NCI-H2107 (cell line): ENCODE data around the gene FBXO44.
A peak's percentile ranks its signal among the peaks of the same experiment; 100 is the strongest.
"Not testable (repeated sequence)": the region's sequence is repeated elsewhere in the genome, so short reads cannot be mapped to it uniquely, and the experiment has no call there.

Experiments
- DNase-seq: peaks from one replicate; lab custom pipeline; 2025; lab: John Stamatoyannopoulos, UW

Gene FBXO44, protein sequence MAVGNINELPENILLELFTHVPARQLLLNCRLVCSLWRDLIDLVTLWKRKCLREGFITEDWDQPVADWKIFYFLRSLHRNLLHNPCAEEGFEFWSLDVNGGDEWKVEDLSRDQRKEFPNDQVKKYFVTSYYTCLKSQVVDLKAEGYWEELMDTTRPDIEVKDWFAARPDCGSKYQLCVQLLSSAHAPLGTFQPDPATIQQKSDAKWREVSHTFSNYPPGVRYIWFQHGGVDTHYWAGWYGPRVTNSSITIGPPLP

DNA sequence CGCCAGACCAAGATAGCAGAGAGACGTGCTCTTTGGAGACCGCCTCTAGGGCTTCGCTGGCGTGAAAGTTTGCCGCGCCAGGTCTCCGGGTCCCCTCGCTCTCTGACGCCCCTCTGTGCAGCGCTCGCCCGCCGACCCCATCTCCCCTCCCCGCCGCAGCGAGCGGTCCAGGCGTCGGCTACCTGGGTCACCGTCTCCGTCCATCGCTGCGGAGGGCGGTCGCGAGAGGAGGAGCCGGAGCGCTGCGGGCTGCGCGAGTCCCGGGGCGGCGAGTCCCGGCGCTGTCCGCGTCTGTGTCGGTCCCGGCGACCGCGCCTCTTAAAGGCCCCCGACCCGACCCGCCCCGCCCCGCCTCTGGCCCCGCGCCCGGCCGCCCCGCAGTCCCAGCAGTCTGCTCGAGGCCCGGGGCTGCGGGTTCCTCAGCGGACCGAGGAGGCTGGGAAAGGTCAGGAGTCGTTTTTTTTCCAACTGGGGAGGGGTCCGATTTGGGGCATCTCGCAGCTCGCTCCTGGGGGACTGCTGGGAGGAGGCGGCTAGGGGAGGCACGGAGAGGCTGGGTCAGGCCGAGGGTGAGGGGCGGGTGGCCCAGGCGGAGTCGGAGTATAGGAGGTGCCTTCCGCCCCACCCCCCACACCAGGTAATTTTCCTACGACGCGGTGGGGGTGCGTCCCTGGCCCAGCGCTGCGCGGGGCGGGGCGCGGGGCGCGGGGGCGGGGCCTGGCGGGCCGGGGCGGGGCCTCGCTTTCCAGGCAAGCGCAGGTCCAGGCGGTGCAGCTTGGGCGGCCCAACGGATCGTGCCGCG, at the start of gene FBXO44, which contains the start of gene FBXO2:
FBXO44 (plus strand) TSS at position 741 of the 802 bp plus-strand sequence. CDS start 959 bp downstream, outside the sequence.
FBXO2 (minus strand) TSS at position 293 of the 802 bp plus-strand sequence; CDS start at position 204, 89 bp downstream.
- no peak for DNase-seq

DNA sequence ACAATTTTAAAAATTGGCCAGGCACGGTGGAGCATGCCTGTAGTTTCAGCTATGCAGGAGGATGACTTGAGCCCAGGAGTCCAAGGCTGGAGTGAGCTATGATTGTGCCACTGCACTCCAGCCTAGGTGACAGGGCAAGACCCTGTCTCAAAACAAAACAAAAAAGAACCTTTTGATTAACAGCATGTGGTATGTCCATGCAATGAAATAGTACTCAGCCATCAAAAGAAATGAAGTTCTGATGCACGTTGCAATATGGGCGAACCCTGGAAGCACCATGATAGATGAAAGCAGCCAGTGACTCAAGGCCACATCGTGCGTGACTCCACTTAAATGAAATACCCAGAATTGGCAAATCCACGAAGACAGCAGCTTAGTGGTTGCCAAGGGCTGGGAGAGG, 47.9 kb upstream of the FBXO44 start:
- no peak for DNase-seq

DNA sequence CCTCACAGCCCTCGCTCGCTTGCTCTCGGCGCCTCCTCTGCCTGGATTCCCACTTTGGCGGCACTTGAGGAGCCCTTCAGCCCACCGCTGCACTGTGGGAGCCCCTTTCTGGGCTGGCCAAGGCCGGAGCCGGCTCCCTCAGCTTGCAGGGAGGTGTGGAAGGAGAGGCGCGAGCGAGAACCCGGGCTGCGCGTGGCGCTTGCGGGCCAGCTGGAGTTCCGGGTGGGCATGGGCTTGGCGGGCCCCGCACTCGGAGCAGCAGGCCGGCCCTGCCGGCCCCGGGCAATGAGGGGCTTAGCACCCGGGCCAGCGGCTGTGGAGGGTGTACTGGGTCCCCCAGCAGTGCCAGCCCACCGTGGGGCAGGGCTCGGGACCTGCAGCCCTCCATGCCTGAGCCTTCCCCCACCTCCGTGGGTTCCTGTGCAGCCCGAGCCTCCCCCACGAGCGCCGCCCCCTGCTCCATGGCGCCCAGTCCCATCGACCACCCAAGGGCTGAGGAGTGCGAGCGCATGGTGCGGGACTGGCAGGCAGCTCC, 46.0 kb upstream of the FBXO44 start:
- DNase-seq = not testable (repeated sequence)

DNA sequence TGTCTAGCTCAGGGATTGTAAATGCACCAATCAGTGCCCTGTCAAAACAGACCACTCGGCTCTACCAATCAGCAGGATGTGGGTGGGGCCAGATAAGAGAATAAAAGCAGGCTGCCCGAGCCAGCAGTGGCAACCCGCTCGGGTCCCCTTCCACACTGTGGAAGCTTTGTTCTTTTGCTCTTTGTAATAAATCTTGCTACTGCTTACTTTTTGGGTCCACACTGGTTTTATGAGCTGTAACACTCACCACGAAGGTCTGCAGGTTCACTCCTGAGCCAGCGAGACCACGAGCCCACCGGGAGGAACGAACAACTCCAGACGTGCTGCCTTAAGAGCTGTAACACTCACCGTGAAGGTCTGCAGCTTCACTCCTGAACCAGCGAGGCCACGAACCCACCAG, 45.3 kb upstream of the FBXO44 start:
- not testable (repeated sequence) for DNase-seq

DNA sequence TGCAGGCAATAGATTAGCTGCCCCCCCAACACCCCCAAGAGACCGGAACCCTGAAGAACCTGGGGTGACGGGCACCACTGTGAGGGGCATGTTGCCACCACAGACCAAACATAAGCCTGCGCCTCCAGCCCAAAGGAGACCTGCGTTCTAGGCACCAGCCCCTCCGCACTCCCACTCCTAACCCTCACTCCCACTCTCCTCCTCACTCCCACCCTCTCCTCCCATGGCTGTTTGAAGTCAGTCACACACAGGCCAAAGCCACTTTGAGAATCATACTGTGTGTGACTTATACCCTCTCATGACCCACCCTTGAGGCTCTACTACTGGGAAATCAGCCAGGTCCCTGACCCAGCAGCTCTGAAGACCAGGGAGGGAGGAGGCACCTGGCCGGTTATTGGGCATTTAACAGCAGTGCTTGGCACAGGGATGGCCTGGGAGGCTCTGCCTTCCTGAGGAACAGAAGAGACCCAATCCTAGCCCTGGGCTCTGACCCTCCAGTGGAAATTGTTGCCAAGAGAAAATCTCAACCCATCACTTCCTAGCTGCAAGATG, 44.0 kb upstream of the FBXO44 start:
- DNase-seq = no peak

DNA sequence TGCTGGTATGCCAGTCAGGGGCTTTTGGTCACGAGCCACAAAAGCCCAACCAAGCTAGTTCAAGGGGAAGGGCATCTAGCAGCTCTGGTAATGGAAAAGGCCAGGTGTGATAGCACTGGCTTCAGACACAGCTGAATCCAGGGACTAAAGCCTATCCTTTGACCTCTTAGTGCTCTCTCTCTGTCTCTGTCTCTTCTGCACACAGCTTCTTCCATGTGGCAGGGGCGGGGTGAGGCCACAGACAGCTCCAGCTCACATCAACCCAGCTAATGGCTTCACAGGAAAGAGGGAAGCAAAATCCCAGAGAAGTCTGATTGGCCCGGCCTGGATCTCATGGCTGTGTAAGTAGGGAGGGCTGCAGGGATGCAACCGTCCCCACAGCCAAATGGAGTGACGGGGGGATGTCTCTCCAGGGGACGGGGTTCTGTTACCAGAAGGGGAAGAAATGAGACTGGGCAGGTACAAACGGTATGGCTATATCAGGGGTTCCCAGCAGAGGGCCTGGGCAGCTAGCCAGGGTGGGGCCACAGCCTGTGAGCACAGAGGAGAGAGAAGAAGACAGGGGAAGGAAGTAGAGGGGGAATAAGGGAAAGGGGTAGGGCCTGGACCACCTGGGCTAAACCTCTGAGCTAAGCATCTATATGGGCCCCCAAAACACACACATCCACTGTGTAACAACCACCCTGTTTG, 42.9 kb upstream of the FBXO44 start:
- no peak for DNase-seq

DNA sequence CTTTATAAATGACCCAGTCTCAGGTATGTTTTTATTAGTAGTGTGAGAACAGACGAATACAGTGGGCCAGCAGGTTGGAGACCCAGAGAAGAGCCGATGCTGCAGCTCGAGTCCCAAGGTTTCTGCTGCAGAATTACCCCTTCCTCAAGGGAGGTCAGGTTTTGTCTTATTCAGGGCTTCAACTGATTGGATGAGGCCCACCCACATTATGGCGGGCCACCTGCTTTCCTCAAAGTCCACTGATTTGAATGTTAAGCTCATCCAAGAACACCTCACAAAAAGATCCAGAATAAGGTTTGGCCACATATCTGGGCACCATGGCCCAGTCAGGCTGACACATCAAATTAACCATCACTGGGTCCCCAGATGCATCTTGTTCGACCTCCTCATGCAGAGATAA, 41.3 kb upstream of the FBXO44 start:
- no peak for DNase-seq

DNA sequence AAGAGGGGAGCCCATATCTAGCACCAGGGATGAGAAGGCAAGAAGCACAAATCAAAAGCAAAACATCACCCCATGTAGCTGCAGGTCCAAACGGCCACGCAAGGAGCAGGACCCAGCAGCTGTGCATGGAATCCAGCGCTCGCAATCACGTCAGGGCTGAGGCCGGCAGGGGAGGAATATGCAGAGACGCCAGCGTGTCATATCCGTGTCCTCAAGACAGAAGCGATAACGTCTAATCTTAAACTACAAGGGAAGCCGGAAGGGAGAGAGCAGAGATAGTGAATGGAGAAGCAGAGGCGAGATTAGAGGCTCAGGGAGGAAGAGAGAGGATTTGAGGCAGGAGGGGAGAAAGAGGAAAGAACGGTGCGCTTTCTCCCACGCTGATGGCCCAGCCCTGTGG, 39.6 kb upstream of the FBXO44 start:
- no peak for DNase-seq

DNA sequence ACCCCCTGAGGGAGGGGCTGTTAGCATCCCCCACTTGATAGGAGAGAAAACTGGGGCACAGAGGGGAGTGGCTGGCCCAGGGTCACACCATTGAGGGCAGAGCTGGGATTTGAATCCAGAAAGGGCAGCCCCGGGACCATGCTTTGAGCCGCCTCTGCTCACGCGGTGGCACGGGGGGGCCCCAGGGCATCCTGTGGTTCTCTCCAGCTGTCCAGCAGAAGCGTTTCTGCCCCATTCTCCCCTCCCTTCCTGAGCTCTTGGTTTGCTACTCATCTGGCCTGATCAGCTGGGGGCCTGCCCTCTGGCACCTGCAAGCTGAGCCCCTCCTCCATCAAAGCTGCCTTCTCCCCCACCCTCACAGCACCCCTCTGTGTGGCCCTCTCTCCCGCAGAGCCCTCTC, 37.9 kb upstream of the FBXO44 start:
- no peak for DNase-seq

DNA sequence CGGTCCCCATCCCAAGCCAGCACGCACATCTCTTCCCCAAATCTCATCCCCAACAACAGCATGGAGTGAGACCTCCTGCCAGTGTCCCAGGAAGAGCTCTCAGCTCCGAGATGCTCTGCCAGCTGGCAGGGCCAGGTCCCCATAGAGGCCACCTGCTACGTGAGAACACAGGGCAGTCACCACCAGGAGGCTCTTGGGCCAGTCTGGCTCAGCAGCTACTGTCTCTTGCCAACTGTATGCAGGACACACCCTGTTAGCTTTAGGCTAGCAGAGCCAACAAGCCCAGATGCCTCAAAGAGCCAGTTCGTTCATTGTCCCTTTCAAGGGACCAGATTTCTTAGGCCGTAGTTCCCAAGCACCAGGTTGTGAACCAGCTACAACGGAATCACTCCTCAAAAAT, 37.4 kb upstream of the FBXO44 start:
- DNase-seq = no peak

DNA sequence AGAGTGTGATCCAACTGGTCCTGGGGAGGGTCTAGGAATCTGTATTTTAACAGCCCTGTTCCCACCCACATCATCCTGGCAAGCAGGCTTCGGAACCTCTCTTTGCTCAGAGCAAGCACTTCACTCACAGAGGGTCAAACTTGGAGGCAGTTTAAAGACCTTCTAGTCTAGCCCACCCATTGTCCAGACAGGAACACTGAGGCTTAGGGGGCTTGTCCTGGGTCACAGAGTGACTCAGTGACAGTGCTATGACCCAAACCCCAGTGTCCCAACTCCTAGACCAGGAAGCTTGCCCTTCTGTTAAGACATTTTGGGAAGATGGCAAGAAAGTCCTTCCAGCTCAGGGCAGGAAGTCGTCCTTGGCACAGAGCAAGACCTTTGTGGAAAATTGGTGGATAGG, 36.9 kb upstream of the FBXO44 start:
- DNase-seq = no peak

DNA sequence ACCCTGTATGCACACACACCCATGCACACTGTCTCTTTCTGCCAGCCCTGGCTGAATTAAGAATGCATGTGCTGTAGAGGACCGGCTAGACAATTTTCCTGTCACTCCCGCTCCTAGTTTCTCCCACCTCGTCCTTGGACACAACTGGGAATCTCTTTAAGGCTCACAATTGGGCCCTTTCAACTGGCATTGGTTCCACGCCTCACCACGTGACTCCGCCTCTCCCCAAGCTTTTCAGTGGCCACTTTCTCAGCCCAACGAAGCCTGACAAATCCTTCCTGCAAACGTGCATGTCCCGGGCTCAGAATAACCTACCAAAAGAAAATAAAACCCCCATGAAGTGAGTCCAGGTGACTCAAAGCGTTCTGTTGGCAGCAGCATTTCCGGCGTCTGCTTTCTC, 34.3 kb upstream of the FBXO44 start:
- no peak for DNase-seq

DNA sequence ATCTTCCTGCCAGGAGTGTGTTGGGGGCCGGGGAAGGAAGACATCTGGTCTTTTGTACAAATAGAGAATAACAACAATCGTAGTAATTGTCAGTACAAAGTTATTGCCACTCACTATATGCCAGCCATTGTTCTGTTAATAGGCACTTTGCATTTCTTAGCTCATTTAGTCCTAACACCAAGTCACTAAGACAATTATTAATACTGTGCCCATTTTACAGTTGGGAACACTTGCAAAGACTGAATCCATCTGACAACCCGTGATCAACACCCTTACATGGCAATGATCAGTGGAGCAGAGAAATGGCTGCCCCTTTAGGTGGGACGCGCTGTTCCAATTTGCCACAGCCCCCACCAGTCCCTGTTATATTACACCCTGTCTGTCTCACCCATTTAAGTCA, 33.8 kb upstream of the FBXO44 start:
- no peak for DNase-seq

DNA sequence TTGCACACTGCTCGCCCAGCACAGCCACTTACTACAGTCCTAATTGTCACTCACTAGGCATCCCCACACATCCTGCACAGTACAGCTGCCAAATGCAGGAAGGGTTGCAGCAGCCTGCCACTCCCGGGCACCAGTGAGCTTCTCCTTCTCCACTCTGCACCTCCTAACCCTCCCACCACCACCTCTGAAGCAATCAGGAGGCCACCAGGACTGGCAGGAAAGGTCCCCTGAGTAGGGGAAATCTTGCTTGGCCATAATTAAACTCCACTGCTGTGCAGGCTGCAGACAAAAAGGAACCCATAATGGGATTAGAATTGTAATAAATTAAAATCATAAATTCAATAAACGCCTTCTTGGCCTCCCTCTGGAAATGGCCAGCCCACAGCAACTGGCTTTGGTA, 32.3 kb upstream of the FBXO44 start:
- no peak for DNase-seq

DNA sequence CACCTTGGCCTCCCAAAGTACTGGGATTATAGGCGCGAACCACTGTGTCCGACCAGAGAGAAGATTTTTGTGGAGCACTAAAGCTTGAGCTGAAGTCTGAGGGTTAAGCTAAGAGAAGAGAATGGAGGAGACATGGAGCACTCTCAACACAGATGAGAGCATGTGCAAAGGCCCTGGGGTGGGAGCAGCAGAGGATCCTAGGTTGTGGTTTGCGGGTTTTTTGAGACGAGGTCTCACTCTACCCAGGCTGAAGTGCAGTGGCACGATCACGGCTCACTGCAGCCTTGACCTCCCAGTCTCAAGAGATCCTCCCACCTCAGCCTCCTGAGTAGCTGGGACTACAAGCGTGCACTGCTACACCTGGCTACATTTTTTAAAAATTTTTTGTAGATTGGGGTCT, 31.0 kb upstream of the FBXO44 start:
- DNase-seq = no peak

DNA sequence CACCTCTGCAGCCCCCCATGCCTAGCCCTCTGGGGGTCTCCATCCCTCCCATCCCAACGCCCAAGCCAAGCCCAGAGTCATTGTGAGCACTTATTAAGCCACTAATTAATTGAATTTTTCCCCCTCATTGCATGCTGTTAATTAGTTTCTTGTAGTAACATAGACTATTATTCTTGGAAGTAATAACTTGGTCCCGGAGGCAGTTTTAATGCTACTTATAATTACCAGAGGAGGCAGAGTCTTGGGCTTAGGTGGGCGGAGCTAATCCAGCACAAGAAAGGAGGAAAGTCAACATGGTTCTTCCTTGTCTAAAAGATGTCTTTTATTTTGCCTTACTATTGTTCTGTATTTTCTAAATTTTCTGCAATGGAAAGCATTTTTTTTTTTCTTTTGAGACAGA, 28.1 kb upstream of the FBXO44 start:
- DNase-seq = no peak

DNA sequence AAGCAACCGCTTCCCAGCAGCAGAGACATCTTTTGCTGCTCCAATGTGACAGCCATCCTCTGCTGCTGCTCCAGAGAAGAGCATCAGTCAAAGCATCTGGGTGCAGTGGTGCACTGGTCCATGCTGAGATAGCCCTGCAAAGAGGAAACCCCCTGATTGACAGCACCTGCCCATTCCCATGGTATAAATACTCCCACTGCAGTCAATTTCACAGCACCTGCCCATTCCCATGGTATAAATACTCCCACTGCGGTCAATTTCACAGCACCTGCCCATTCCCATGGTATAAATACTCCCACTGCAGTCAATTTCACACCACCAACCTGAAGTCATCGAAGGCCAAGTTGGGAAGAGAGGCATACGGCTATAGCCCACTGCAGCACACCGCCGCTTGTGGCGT, 25.9 kb upstream of the FBXO44 start:
- no peak for DNase-seq

DNA sequence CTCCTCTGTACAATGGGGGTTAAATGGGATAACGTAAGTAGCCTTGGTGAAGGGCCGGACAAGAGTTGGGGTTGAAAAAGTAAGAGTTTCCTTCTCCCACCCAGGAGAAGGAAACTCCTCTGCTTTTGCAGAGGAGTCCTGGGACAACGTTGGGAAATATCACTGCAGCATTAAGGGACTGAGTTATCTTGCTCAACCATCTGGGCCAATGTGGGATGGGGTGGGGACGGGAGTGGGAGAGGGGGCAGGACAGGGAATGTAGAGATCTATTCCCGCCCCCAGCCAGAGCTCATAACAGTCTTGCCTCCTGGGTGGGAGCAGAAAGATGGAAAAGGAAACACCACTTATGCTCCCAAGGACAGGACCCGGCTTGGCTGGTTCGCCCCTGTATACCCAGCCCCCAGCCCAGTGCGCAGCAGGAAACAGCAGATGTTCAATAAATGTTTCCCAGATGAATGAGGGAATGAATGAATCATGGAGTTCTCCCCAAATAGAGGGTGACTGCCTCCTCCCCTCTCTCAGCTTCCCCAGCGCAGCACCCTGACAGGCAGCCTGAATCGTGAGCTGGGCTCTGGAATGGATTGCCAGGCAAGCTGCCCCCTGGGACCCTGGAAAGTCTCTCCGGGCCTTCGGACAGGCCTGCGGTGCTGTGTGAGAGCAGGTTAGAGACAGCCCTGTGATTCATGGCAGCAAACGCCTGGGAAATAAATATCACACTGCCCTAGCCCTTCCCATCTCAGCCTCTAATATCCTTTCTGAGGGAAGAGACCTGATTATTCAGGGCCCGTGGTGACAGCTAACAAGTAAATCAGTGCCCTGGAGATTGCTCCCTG, 25.3 kb upstream of the FBXO44 start:
- DNase-seq = no peak

DNA sequence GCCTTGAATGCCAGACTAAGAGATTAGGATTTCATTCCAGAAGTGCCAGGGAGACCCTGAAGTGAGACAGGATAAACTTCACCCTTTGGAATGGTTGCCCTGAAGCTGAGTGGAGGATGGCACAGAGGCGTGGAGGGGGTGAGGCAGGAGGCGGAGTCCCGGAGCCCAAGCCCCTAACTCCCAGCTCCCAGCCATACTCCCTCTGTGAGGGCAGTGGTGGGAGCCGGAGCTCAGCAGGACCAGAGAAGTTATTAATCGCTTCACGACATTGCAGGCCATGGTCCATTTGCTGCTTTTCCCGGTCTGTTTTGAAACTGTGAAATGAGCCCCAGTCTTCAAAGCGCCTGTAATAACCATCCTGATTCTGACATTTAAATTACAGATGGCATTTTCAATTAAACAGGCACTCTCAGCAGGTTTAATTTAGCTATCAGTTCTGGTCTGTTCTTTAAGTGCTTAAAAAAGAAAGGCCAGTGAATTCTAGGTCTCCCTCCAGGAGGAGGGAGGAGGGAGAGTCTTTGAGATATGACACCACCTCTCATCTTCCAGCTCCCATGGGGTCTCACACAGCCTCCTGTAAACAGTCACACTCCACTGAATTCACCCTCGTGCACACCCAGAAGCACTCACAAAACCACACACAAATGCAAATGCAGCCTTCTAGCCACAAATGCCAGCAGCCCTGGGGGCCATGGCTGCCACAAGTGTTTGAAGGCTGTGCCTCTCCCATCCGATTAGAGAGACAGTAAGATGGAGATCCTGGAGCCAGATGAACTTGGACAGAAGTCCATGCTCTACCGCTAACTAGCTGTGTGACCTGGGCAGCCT, 20.1 kb upstream of the FBXO44 start:
- DNase-seq = peak; percentile 61

DNA sequence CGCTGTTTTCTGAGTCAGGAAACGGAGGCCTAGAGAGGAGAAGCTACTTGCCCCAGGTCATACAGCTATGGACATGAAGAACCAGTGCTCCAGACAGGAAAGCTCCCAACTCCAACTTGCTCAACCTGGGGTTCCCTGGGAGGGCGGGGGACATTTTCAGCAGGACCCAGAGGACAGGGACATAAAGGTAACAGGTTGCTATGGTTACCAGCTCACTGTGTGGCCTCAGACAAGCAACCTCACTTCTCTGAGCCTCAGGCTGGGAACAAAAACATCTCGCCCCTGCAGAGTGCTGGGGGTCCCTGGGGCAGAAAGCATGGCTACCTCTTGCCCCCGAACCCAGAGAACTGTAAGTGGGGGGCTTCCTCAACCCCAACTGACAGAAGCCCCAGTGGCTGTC, 16.6 kb upstream of the FBXO44 start:
- DNase-seq = no peak

DNA sequence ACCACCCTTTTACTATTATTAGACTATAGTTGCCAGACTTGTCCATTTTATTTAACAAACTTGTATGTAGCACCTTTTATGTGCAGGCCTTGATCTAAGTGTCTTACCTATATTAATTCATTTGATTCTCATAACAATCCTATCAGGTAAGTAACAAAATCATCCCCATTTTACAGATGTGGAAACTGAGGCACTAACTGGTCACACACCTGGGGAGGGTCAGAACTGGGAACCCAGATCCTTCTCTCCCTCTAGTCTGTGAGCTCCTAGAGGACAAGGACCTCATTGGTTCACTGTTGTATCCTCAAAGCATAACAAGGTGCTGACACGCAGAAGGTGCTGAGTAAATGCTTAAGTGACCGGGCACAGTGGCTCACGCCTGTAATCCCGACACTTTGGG, 15.3 kb upstream of the FBXO44 start:
- no peak for DNase-seq
